ENCODE results near the gene PPP1R15B.

Gene PPP1R15B

DNA sequence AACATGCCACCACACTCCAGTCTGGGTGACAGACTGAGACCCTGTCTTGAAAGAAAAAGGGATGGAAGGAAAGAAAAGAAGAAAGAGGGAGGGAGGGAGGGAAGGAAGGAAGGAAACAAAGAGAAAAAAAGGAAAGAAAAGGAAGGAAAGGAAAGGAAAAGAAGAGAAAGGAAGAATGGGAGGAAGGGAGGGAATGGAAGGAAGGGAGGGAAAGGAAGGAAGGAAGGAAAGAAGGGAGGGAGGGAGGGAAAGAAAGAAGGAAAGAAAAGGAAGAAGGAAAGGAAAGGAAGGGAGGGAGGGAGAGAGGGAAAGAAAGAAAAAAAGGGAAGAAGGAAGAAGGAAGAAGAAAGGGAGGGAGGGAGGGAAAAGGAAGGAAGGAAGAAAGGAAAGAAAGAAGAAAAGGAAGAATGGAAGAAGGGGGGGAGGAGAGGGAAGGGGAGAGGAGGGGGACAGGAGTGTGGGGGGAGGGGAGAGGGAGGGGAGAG, 5.0 kb upstream of the PPP1R15B start:
- Histone ChIP-seq H3K36me3 (no peaks in the 10 kb centered on the region), H3K27me3 (ENCODE audit: insufficient read depth, low read depth, severe bottlenecking) (no peaks in the 10 kb centered on the region), H3K27ac (no peak overlapping the region), H3K9me3 (ENCODE audit: severe bottlenecking) (peaks cover 4% of the 10 kb centered on the region), H3K4me3 (ENCODE audit: low read depth, low read length) (no peak overlapping the region)
- TF ChIP-seq, protein P1, sequence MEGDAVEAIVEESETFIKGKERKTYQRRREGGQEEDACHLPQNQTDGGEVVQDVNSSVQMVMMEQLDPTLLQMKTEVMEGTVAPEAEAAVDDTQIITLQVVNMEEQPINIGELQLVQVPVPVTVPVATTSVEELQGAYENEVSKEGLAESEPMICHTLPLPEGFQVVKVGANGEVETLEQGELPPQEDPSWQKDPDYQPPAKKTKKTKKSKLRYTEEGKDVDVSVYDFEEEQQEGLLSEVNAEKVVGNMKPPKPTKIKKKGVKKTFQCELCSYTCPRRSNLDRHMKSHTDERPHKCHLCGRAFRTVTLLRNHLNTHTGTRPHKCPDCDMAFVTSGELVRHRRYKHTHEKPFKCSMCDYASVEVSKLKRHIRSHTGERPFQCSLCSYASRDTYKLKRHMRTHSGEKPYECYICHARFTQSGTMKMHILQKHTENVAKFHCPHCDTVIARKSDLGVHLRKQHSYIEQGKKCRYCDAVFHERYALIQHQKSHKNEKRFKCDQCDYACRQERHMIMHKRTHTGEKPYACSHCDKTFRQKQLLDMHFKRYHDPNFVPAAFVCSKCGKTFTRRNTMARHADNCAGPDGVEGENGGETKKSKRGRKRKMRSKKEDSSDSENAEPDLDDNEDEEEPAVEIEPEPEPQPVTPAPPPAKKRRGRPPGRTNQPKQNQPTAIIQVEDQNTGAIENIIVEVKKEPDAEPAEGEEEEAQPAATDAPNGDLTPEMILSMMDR (IDR thresholded peaks at IDR 0.05; ENCODE audit: low read depth, low read length): no peak
- no peak for DNase-seq

DNA sequence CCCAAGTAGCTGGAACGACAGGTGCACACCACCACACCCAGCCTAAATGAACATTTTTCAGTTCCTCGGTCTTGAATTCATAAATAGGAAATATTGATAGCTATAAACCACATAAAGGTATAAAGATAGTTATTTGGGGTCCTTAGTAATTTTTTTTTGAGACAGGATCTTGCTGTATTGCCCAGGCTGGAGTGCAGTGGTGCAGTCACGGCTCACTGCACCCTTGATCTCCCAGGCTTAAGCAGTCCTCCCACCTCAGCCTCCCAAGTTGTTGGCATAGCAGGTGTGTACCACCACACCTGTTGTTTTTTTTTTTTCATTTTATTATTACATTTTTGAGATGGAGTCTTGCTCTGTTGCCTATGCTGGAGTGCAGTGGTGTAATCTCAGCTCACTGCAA, 3.7 kb upstream of the PPP1R15B start:
- H3K36me3 ChIP-seq: peaks cover 12% of the 10 kb centered on the region
- H3K9me3 ChIP-seq (ENCODE audit: severe bottlenecking): peaks cover 4% of the 10 kb centered on the region
- TF ChIP-seq, protein P1 (IDR thresholded peaks at IDR 0.05; ENCODE audit: low read depth, low read length): no peak
- no peak overlapping the region for H3K27ac ChIP-seq
- no peaks in the 10 kb centered on the region for H3K27me3 ChIP-seq (ENCODE audit: insufficient read depth, low read depth, severe bottlenecking)
- no peak for DNase-seq
- H3K4me3 ChIP-seq (ENCODE audit: low read depth, low read length): no peak overlapping the region

DNA sequence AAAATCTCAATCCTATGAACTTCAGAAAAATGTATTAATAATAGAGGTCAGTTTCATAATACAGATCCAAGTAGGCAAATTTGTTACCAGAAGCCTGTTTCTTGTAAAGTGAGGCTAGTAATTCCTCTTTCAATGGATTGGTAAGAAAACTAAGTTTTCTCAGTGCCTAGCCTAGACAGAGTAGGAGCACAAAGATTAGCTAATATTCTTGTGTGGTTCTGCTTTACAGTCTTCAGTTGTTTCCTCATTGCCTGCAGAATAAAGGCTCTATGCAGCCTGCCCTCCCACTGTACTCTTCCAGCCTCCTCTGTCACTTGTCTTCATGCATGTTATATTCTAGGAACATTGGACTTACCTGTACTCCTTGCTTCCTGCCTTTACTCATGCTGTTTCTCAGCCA, 2.4 kb upstream of the PPP1R15B start:
- no peak for DNase-seq
- TF ChIP-seq, protein P1 (IDR thresholded peaks at IDR 0.05; ENCODE audit: low read depth, low read length): no peak
- peaks cover 4% of the 10 kb centered on the region for H3K9me3 ChIP-seq (ENCODE audit: severe bottlenecking)
- H3K27ac ChIP-seq: no peak overlapping the region
- H3K27me3 ChIP-seq (ENCODE audit: insufficient read depth, low read depth, severe bottlenecking): no peaks in the 10 kb centered on the region
- H3K4me3 ChIP-seq (ENCODE audit: low read depth, low read length): no peak overlapping the region
- H3K36me3 ChIP-seq: peaks cover 25% of the 10 kb centered on the region

DNA sequence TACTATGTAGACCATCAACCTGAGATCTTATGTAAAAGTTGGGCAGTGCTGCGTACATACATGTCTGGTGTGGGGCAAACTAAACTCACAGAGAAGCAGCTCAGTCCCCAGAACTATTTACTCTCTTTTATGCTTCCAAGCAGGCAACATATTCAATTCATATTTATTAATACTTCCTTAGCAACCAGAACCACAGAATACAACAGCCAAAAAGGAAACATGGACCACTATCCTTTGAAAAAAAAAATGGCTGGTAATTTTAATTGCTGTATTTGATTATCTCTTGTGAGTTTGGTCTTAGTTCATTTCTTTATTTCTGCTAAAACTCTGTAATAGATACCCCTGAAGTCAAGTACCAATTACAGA, 1.5 kb upstream of the PPP1R15B start:
- Histone ChIP-seq H3K27ac (no peak overlapping the region), H3K4me3 (ENCODE audit: low read depth, low read length) (no peak overlapping the region), H3K36me3 (peaks cover 34% of the 10 kb centered on the region), H3K9me3 (ENCODE audit: severe bottlenecking) (peaks cover 4% of the 10 kb centered on the region), H3K27me3 (ENCODE audit: insufficient read depth, low read depth, severe bottlenecking) (no peaks in the 10 kb centered on the region)
- no peak for DNase-seq
- TF ChIP-seq, protein P1 (IDR thresholded peaks at IDR 0.05; ENCODE audit: low read depth, low read length): no peak

DNA sequence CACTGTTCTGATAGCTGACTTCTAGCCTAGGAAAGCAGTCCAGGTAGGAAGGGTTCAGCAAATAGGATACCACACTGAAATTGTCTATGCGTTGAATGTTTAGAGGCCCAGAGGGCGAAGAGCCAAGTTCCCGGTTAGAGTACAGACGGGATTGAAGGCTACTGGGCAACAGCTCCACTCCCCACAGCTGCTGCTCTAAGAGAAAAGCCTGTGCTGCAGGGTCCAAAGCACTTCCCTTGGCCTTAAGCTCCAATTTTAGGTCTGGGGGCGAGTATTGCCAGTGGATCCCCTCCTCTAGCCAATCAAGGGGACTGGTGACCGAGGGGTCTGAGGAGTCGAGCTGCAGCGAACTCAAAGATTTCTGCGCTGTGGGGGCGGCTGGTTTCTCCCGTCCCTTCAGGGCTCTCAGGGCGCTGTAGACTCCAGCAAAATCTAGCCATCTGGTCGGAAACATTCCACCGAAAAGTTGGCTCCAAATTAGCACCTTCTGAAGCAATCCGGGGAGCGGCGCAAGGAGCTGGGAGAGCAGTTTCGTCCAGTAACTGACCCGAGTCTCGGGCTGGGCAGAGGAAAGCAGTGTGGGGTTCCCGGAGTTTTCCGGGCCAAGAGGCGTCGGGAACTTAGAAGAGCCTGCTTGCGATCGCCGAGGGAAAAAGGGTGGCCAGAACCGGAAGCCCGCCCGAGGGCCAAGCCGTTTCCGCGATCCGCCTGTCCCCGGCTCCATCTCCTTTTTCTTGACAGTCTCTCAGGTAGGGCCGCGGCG, 748 bp downstream of the PPP1R15B start:
- TF ChIP-seq, protein P1 (IDR thresholded peaks at IDR 0.05; ENCODE audit: low read depth, low read length): no peak
- Histone ChIP-seq H3K27me3 (ENCODE audit: insufficient read depth, low read depth, severe bottlenecking) (no peaks in the 10 kb centered on the region), H3K36me3 (peaks cover 55% of the 10 kb centered on the region), H3K27ac (peak overlapping the region; percentile 95), H3K9me3 (ENCODE audit: severe bottlenecking) (peaks cover 4% of the 10 kb centered on the region), H3K4me3 (ENCODE audit: low read depth, low read length) (peak overlapping the region; percentile 78)
- peak; percentile 67 for DNase-seq
